Peyer's patch (tissue), 4 donors: Measurements from ENCODE around the gene CD48. TPM values are rescaled to one million over a fixed set of nuclear protein-coding genes. Genes with fewer than 3 reads are reported as not detected.
"Not testable (repeated sequence)": the region's sequence is repeated elsewhere in the genome, so short reads cannot be mapped to it uniquely, and the experiment has no call there.

Experiments
- DNase-seq, 3 donors: peaks; one replicate each; pipeline ENCODE4 v3.0.0-alpha.2; 2017 to 2019
- H3K27ac ChIP-seq, 4 donors: fragments of 200-600 bp; sonication (generic); one replicate each; pipeline ENCODE4 v1.5.1; 2016 to 2019
- H3K27me3 ChIP-seq, 2 donors: fragments of 200-600 bp; sonication (generic); one replicate each; pipeline ENCODE4 v1.5.1; 2019
- H3K36me3 ChIP-seq, 3 donors: fragments of 200-600 bp; sonication (generic); one replicate each; pipeline ENCODE4 v1.5.1; 2016 to 2019
- H3K4me1 ChIP-seq, 4 donors: fragments of 200-600 bp; sonication (generic); one replicate each; pipeline ENCODE4 v1.5.1; 2016 to 2019
- H3K4me3 ChIP-seq, 4 donors: fragments of 200-600 bp; sonication (generic); 1 replicate in 3 of 4; 2 replicates in 1 of 4; pipeline ENCODE4 v1.5.1; 2016 to 2019; ENCODE audit warnings: mild to moderate bottlenecking in 1 of 4
- H3K9me3 ChIP-seq, 4 donors: fragments of 200-600 bp; sonication (generic); one replicate each; pipeline ENCODE4 v1.5.1; 2016 to 2019; ENCODE audit warnings: mild to moderate bottlenecking in 1 of 4
- CTCF ChIP-seq, 6 experiments: fragments of 450-650 bp in 4 of 6; fragments of 200-600 bp in 2 of 6; sonication (generic) in 1 of 6; IDR thresholded peaks; one replicate each; pipeline ENCODE4 v1.5.1; 2017 to 2019; ENCODE audit warnings: antibody characterized with exemption in 6 of 6, mild to moderate bottlenecking in 3 of 6, moderate library complexity in 1 of 6
- POLR2A ChIP-seq, 2 donors: fragments of 450-650 bp; IDR thresholded peaks; one replicate each; pipeline ENCODE4 v1.5.1; 2017; ENCODE audit warnings: antibody characterized with exemption in 2 of 2, mild to moderate bottlenecking in 2 of 2, moderate library complexity in 2 of 2
- total RNA-seq, 4 donors: library from RNA; depleted of rRNA; stranded (reverse); fragments of >200 nt; gene quantifications; one replicate each; pipeline ENCODE4 v1.1.0, GENCODE V29; 2016

Gene CD48
- total RNA-seq, 4 donors from 2014 or later = 1.4 to 84.2 (median 9.9) TPM

- DNase-seq = no peak
- H3K27ac ChIP-seq = peak overlapping the region; percentile 51 to 88 (median 70)
- H3K9me3 ChIP-seq = no peaks in the 10 kb centered on the region
- H3K4me3 ChIP-seq = peak overlapping the region in 1 of 4 donors; percentile 51
- no peaks in the 10 kb centered on the region for H3K36me3 ChIP-seq
- no peaks in the 10 kb centered on the region for H3K27me3 ChIP-seq
- TF ChIP-seq POLR2A (IDR thresholded peaks at IDR 0.05) (no peak), CTCF (IDR thresholded peaks at IDR 0.05) (no peak)
- peaks cover 0 to 15% (median 3%) of the 10 kb centered on the region in 4 donors for H3K4me1 ChIP-seq
These were observed 4.9 kb downstream of the CD48 start for GRCh38 chr1:160706526-160707235.

- Histone ChIP-seq H3K4me1 (peaks cover 0 to 15% (median 3%) of the 10 kb centered on the region in 4 donors), H3K4me3 (no peak overlapping the region), H3K27ac (peak overlapping the region in 2 of 4 donors; percentile 16 to 88), H3K36me3 (no peaks in the 10 kb centered on the region), H3K9me3 (no peaks in the 10 kb centered on the region), H3K27me3 (no peaks in the 10 kb centered on the region)
- TF ChIP-seq POLR2A (IDR thresholded peaks at IDR 0.05) = no peak
- no peak for TF ChIP-seq CTCF (IDR thresholded peaks at IDR 0.05)
- DNase-seq = no peak
These were observed 5.9 kb downstream of the CD48 start for GRCh38 chr1:160705742-160706141.

- H3K9me3 ChIP-seq, H3K4me3 ChIP-seq, DNase-seq, H3K27me3 ChIP-seq, H3K36me3 ChIP-seq: not testable (repeated sequence)
- H3K4me1 ChIP-seq = peaks cover 0 to 15% (median 3%) of the 10 kb centered on the region in 4 donors
- peak overlapping the region in 1 of 4 donors; percentile 88 for H3K27ac ChIP-seq
These were observed 6.4 kb downstream of the CD48 start for GRCh38 chr1:160705212-160705621.

- no peaks in the 10 kb centered on the region for H3K9me3 ChIP-seq
- DNase-seq = no peak
- H3K4me3 ChIP-seq = no peak overlapping the region
- peaks cover 0 to 15% (median 3%) of the 10 kb centered on the region in 4 donors for H3K4me1 ChIP-seq
- TF ChIP-seq CTCF (IDR thresholded peaks at IDR 0.05) = no peak
- no peak for TF ChIP-seq POLR2A (IDR thresholded peaks at IDR 0.05)
- H3K36me3 ChIP-seq = no peaks in the 10 kb centered on the region
- H3K27ac ChIP-seq = peak overlapping the region in 1 of 4 donors; percentile 88
- H3K27me3 ChIP-seq = no peaks in the 10 kb centered on the region
These were observed 7.4 kb downstream of the CD48 start for GRCh38 chr1:160704250-160704649.

GRCh38 chr1:160702100-160702499 lies 9.5 kb downstream of the CD48 start:
- DNase-seq = no peak
- Histone ChIP-seq H3K9me3 (no peaks in the 10 kb centered on the region), H3K4me3 (no peak overlapping the region), H3K27me3 (no peaks in the 10 kb centered on the region), H3K27ac (no peak overlapping the region), H3K4me1 (peaks cover 0 to 12% (median 3%) of the 10 kb centered on the region in 4 donors), H3K36me3 (no peaks in the 10 kb centered on the region)
- no peak for TF ChIP-seq POLR2A (IDR thresholded peaks at IDR 0.05)
- no peak for TF ChIP-seq CTCF (IDR thresholded peaks at IDR 0.05)

GRCh38 chr1:160692390-160692789 lies 19.2 kb downstream of the CD48 start:
- not testable (repeated sequence) for H3K9me3 ChIP-seq, DNase-seq, H3K27me3 ChIP-seq, H3K27ac ChIP-seq, H3K4me1 ChIP-seq, H3K4me3 ChIP-seq, H3K36me3 ChIP-seq
- TF ChIP-seq CTCF (IDR thresholded peaks at IDR 0.05) = peak in 2 of 6 experiments; percentile 21 to 45
